Measurements from ENCODE around the gene AOX1. TPM values are rescaled to one million over a fixed set of nuclear protein-coding genes. Genes with fewer than 3 reads are reported as not detected.

The AOX1 gene
- total and polyA plus RNA-seq, 2 experiments from 2014 or later, result not detected

GRCh38 chr2:200587007-200587616, 1.3 kb downstream of the AOX1 start:
- Histone ChIP-seq H3K4me1 (ENCODE audit: low read depth) (no peaks in the 10 kb centered on the region), H3K27ac (no peak overlapping the region), H3K9me3 (ENCODE audit: low read depth) (no peaks in the 10 kb centered on the region), H3K4me3 (no peak overlapping the region), H3K27me3 (peaks cover 13% of the 10 kb centered on the region), H3K36me3 (no peaks in the 10 kb centered on the region)
- DNase-seq (ENCODE audit: low read depth in 1 of 2, low spot score in 1 of 2), result no peak
- no peak for TF ChIP-seq CTCF (IDR thresholded peaks at IDR 0.05; ENCODE audit: low read depth, low read length)

DNA sequence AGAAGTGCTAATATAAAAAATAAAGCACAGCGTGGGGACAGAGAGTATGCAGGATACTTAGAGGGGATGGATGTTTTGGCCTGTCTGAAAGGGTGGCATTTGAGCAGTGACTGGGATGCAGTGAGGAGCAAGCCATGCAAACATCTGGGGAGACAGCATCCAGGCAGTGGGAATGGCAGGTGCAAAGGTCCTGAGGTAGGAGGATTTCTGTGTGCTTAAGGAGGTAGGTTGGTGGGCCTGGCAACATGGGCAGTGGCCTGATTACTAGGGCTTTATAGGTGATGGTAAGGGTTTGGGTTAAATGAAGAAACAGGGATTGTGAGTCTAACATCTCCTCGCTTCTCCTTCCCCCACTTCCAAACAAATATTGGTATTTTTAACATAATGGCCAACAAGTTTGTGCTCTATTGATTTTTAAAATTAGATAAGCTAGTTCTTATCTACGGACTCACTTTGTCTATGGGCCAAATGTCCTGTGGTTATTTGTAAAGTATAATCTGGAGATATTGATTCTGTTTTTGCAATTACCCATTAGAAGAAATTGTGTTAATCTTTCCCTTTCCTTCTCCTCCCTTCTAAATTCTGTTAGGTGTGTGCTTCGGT, 2.4 kb downstream of the AOX1 start:
- no peak for DNase-seq (ENCODE audit: low read depth in 1 of 2, low spot score in 1 of 2)
- Histone ChIP-seq H3K27me3 (peaks cover 13% of the 10 kb centered on the region), H3K4me1 (ENCODE audit: low read depth) (no peaks in the 10 kb centered on the region), H3K4me3 (no peak overlapping the region), H3K27ac (no peak overlapping the region), H3K9me3 (ENCODE audit: low read depth) (no peaks in the 10 kb centered on the region), H3K36me3 (no peaks in the 10 kb centered on the region)
- TF ChIP-seq CTCF (IDR thresholded peaks at IDR 0.05; ENCODE audit: low read depth, low read length), result no peak

DNA sequence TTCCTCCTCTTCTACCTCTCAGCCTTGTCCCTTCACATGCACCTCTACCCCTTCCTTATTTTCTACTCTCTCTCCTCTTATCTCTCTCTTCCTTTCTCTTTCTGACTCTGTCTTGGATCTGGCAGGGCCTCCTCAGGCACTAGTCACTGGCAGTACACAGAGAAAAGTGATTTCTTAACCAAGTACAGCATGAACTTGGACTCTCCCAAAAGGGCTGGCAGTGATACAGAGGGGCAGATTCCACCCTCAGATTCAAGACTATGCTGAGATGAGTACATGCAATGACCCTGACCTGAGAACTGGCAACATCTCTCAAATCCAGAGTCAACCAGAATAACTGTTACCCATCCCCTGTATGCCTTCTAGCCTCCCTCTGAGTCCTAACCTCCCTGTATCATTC, 4.3 kb downstream of the AOX1 start:
- Histone ChIP-seq H3K27ac (no peak overlapping the region), H3K4me3 (no peak overlapping the region), H3K4me1 (ENCODE audit: low read depth) (no peaks in the 10 kb centered on the region), H3K27me3 (peaks cover 13% of the 10 kb centered on the region), H3K9me3 (ENCODE audit: low read depth) (no peaks in the 10 kb centered on the region), H3K36me3 (no peaks in the 10 kb centered on the region)
- no peak for TF ChIP-seq CTCF (IDR thresholded peaks at IDR 0.05; ENCODE audit: low read depth, low read length)
- peak in 1 of 2 donors; percentile 46 for DNase-seq (ENCODE audit: low read depth in 1 of 2, low spot score in 1 of 2)

GRCh38 chr2:200591308-200591707, 5.5 kb downstream of the AOX1 start:
- H3K9me3 ChIP-seq (ENCODE audit: low read depth), result no peaks in the 10 kb centered on the region
- no peaks in the 10 kb centered on the region for H3K4me1 ChIP-seq (ENCODE audit: low read depth)
- no peak for TF ChIP-seq CTCF (IDR thresholded peaks at IDR 0.05; ENCODE audit: low read depth, low read length)
- H3K4me3 ChIP-seq, result no peak overlapping the region
- H3K36me3 ChIP-seq, result no peaks in the 10 kb centered on the region
- peaks cover 8% of the 10 kb centered on the region for H3K27me3 ChIP-seq
- H3K27ac ChIP-seq, result no peak overlapping the region
- DNase-seq (ENCODE audit: low read depth in 1 of 2, low spot score in 1 of 2), result no peak

GRCh38 chr2:200592406-200593075, 6.7 kb downstream of the AOX1 start:
- no peaks in the 10 kb centered on the region for H3K36me3 ChIP-seq
- peak; percentile 58 to 79 for DNase-seq (ENCODE audit: low read depth in 1 of 2, low spot score in 1 of 2)
- H3K4me1 ChIP-seq (ENCODE audit: low read depth), result no peaks in the 10 kb centered on the region
- no peak overlapping the region for H3K4me3 ChIP-seq
- H3K27ac ChIP-seq, result no peak overlapping the region
- no peak for TF ChIP-seq CTCF (IDR thresholded peaks at IDR 0.05; ENCODE audit: low read depth, low read length)
- H3K27me3 ChIP-seq, result no peaks in the 10 kb centered on the region
- no peaks in the 10 kb centered on the region for H3K9me3 ChIP-seq (ENCODE audit: low read depth)
